ENCODE measurements around the gene CNOT2.
"Not testable (repeated sequence)": the region's sequence is repeated elsewhere in the genome, so short reads cannot be mapped to it uniquely, and the experiment has no call there.

- TF ChIP-seq CTCF (conservative IDR thresholded peaks at IDR 0.05; ENCODE audit: low read length); EZH2phosphoT487 (IDR thresholded peaks at IDR 0.05; ENCODE audit: borderline replicate concordance, low read depth, low read length): not testable (repeated sequence)
Observed at GRCh38 chr12:70304684-70305555, 61.7 kb downstream of the CNOT2 start.

Data from OCI-LY7 (cell line).